ENCODE results near the gene SRGAP1. TPM values are rescaled to one million over a fixed set of nuclear protein-coding genes. Genes with fewer than 3 reads are reported as not detected.

The SRGAP1 gene
- total RNA-seq, 1 donor from 2014 or later: 7.4 TPM

DNA sequence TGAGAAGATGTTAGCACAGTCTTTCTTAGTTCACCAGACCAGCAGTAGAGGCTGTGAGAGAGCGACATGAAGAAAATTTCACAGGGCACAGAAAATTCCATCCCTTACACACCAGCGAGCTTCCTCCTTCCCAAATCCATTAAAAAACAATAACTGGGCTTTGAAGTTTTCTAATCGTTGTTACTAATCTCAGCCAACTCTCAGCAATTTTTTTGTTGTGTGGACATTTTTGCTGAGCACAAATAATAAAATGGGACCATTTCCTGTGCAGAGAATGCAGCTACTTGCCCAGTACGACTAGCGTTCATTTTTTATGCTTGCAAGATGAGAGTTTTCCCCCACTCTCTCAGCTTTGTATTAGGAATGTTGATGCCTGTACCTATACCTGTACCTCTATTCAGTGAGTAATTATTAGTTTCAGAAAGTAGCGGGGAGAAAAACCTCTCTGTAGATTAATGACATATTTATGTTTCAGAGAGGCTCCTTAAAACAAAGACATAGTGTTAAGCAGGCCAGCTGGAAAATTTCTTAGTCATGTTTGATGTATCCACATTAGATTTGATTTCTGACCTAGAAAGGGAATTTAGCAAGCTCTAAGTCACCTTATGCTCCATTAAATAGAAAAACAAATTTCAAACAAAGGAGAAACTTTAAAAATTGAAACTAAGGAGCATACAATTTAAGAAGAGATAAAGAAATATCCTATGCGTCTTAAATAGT lies 146.5 kb downstream of the SRGAP1 start:
- intact Hi-C loops (cut with DNase I): no loop called here
- H3K27ac ChIP-seq: no peak overlapping the region
- H3K9me3 ChIP-seq: no peaks in the 10 kb centered on the region
- H3K4me1 ChIP-seq: no peaks in the 10 kb centered on the region
- TF ChIP-seq POLR2A (IDR thresholded peaks at IDR 0.05) (no peak), POLR2AphosphoS5 (IDR thresholded peaks at IDR 0.05; ENCODE audit: insufficient read depth in 1 of 2, low read depth in 1 of 2) (no peak)
- TF ChIP-seq, protein P1, sequence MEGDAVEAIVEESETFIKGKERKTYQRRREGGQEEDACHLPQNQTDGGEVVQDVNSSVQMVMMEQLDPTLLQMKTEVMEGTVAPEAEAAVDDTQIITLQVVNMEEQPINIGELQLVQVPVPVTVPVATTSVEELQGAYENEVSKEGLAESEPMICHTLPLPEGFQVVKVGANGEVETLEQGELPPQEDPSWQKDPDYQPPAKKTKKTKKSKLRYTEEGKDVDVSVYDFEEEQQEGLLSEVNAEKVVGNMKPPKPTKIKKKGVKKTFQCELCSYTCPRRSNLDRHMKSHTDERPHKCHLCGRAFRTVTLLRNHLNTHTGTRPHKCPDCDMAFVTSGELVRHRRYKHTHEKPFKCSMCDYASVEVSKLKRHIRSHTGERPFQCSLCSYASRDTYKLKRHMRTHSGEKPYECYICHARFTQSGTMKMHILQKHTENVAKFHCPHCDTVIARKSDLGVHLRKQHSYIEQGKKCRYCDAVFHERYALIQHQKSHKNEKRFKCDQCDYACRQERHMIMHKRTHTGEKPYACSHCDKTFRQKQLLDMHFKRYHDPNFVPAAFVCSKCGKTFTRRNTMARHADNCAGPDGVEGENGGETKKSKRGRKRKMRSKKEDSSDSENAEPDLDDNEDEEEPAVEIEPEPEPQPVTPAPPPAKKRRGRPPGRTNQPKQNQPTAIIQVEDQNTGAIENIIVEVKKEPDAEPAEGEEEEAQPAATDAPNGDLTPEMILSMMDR (IDR thresholded peaks at IDR 0.05): no peak
- H3K36me3 ChIP-seq: no peaks in the 10 kb centered on the region
- H3K27me3 ChIP-seq: no peaks in the 10 kb centered on the region
- no peak overlapping the region for H3K4me3 ChIP-seq
- no peak for DNase-seq (ENCODE audit: extremely low spot score in 2 of 2)

DNA sequence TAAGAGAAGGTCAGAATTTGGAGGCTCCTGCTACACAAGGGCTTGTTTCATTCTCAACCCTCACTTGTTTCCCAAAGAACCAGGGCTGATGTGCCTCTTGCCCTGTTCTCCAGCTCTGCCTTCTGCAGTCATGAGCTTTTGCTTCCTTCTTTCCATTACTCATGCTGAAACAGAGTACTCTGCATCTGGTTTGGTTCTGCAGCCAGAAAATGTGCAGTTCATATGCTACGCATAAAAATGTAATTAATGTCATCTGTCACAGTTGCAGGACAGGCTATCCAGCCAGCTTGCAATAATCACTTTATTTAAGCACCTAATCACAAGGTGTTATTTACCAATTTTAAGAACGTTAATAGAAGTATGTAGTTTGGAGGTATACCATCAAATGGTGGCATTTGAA lies 150.2 kb downstream of the SRGAP1 start:
- H3K4me1 ChIP-seq: no peaks in the 10 kb centered on the region
- no peak for DNase-seq (ENCODE audit: extremely low spot score in 2 of 2)
- intact Hi-C loops (cut with DNase I): no loop called here
- no peak overlapping the region for H3K27ac ChIP-seq
- H3K27me3 ChIP-seq: no peaks in the 10 kb centered on the region
- no peak overlapping the region for H3K4me3 ChIP-seq
- TF ChIP-seq, protein P1 (IDR thresholded peaks at IDR 0.05): no peak
- TF ChIP-seq POLR2A (IDR thresholded peaks at IDR 0.05) (no peak), POLR2AphosphoS5 (IDR thresholded peaks at IDR 0.05; ENCODE audit: insufficient read depth in 1 of 2, low read depth in 1 of 2) (no peak)
- no peaks in the 10 kb centered on the region for H3K36me3 ChIP-seq
- H3K9me3 ChIP-seq: no peaks in the 10 kb centered on the region

DNA sequence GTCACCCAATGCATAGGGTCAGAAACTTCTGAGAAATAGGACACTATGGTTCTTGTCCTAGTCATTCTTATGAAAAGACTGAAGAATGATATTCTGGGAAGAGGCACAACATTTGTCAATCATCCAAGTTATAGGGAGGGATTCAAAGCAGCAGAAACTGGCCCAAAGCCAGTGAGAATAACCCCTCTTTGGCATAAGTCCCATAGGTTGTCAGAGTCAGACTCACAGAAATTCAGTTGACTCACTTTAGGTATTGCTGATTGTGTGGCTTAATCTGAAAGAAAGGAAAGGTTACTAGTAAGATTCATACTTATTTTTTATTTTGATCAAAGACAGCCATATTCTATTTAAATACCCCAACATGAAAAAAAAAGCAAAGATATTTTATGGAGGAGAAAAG lies 151.0 kb downstream of the SRGAP1 start:
- TF ChIP-seq POLR2AphosphoS5 (IDR thresholded peaks at IDR 0.05; ENCODE audit: insufficient read depth in 1 of 2, low read depth in 1 of 2) (no peak), POLR2A (IDR thresholded peaks at IDR 0.05) (no peak)
- TF ChIP-seq, protein P1 (IDR thresholded peaks at IDR 0.05): no peak
- Histone ChIP-seq H3K36me3 (no peaks in the 10 kb centered on the region), H3K9me3 (no peaks in the 10 kb centered on the region), H3K4me3 (no peak overlapping the region), H3K4me1 (no peaks in the 10 kb centered on the region), H3K27me3 (no peaks in the 10 kb centered on the region), H3K27ac (no peak overlapping the region)
- no peak for DNase-seq (ENCODE audit: extremely low spot score in 2 of 2)
- intact Hi-C loops (cut with DNase I): no loop called here

DNA sequence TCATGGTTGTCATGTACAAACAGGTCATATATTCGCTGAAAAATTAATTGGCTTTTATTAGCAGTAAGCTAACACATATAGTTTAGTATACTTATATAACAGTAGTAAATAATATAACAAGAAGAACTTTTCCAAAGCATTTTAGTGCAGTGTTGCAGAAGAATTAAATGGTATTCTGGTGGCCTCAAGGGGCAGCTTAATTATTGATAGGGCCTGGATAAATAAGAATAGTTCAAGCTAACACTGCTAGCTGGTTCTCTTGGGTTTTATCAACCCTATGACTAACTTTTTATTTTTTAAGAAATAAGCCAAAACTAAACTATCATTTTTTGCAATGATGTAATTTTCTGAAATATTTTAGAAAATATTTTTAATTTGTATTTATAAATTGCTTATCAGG lies 152.1 kb downstream of the SRGAP1 start:
- intact Hi-C loops (cut with DNase I): no loop called here
- Histone ChIP-seq H3K9me3 (no peaks in the 10 kb centered on the region), H3K27ac (no peak overlapping the region), H3K36me3 (no peaks in the 10 kb centered on the region), H3K4me1 (no peaks in the 10 kb centered on the region), H3K27me3 (no peaks in the 10 kb centered on the region), H3K4me3 (no peak overlapping the region)
- no peak for DNase-seq (ENCODE audit: extremely low spot score in 2 of 2)
- TF ChIP-seq POLR2A (IDR thresholded peaks at IDR 0.05) (no peak), POLR2AphosphoS5 (IDR thresholded peaks at IDR 0.05; ENCODE audit: insufficient read depth in 1 of 2, low read depth in 1 of 2) (no peak)
- TF ChIP-seq, protein P1 (IDR thresholded peaks at IDR 0.05): no peak

DNA sequence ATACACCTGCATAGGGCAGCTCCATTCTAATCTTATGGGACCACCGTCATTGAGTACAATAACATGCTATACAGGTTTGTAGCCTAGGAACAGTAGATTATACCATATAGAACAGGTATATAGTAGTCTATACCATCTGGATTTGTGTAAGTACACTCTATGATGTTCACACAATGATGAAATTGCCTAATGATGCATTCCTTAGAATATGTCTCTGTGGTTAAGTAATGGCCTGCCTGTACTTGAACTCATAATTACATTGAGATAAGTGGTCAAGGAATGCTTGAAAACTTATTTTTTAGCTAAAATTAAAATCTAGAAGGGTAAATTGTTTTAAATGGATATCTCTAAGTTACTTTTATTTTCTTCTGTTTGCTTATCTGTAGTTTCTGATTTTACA lies 152.7 kb downstream of the SRGAP1 start:
- Histone ChIP-seq H3K4me3 (no peak overlapping the region), H3K27ac (no peak overlapping the region), H3K36me3 (no peaks in the 10 kb centered on the region), H3K27me3 (no peaks in the 10 kb centered on the region), H3K9me3 (no peaks in the 10 kb centered on the region), H3K4me1 (no peaks in the 10 kb centered on the region)
- intact Hi-C loops (cut with DNase I): no loop called here
- TF ChIP-seq, protein P1 (IDR thresholded peaks at IDR 0.05): no peak
- TF ChIP-seq POLR2A (IDR thresholded peaks at IDR 0.05) (no peak), POLR2AphosphoS5 (IDR thresholded peaks at IDR 0.05; ENCODE audit: insufficient read depth in 1 of 2, low read depth in 1 of 2) (no peak)
- DNase-seq (ENCODE audit: extremely low spot score in 2 of 2): no peak

Measured in vagina (tissue), 2 donors.